WTC11 (cell line): ENCODE measurements around the gene MVK.

Experiments used
- CTCF ChIP-seq: fragments of 200-600 bp; IDR thresholded peaks from 2 replicates; pipeline ENCODE4 v1.8.0; 2022; ENCODE audit warnings: antibody characterized with exemption
- NR1H2 ChIP-seq: sonication (generic); formaldehyde crosslinking; IDR thresholded peaks from 2 replicates; pipeline ENCODE4 v1.9.0; 2021; ENCODE audit warnings: mild to moderate bottlenecking, moderate library complexity, missing genetic modification reagents
- TEAD4 ChIP-seq: sonication (generic); formaldehyde crosslinking; IDR thresholded peaks from 2 replicates; pipeline ENCODE4 v1.8.0; 2022; ENCODE audit warnings: mild to moderate bottlenecking, missing genetic modification reagents

DNA sequence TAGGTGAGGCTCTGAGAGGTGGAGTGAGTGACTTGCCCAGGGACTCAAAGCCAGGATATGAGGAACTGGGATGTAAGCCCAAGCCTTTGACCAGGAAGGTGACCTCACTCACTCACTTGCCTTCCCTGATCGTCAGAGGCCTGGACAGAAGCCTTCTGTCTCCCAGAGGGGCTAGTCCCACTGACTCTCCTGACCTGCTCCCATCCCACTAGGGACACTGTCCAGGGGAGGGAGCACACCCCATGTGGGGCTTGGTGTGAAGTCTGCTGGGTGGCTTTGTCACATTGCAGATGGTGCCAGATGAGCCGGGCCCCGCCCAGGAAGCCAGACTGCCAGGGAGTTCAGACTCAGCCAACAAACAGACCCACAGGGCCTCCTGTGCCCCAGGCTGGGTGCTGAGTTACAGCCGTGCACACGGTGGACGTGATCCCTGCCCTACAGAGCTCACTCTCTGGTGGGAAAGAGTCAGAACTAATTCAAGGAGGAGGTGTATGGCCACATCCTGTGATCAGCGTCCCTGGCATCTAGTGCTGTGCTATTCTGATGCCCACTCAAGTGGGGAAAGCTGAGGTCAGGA lies 28.6 kb upstream of the MVK start:
- TF ChIP-seq CTCF (no peak), TEAD4 (no peak), NR1H2 (no peak)
